Limb (tissue), 2 donors: ENCODE data around the gene DMXL1.

Source experiments
- DNase-seq, 2 donors: peaks; one replicate each; pipeline ENCODE4 v3.0.0-alpha.2; 2016; ENCODE audit errors: extremely low spot score in 2 of 2

The DMXL1 gene, protein sequence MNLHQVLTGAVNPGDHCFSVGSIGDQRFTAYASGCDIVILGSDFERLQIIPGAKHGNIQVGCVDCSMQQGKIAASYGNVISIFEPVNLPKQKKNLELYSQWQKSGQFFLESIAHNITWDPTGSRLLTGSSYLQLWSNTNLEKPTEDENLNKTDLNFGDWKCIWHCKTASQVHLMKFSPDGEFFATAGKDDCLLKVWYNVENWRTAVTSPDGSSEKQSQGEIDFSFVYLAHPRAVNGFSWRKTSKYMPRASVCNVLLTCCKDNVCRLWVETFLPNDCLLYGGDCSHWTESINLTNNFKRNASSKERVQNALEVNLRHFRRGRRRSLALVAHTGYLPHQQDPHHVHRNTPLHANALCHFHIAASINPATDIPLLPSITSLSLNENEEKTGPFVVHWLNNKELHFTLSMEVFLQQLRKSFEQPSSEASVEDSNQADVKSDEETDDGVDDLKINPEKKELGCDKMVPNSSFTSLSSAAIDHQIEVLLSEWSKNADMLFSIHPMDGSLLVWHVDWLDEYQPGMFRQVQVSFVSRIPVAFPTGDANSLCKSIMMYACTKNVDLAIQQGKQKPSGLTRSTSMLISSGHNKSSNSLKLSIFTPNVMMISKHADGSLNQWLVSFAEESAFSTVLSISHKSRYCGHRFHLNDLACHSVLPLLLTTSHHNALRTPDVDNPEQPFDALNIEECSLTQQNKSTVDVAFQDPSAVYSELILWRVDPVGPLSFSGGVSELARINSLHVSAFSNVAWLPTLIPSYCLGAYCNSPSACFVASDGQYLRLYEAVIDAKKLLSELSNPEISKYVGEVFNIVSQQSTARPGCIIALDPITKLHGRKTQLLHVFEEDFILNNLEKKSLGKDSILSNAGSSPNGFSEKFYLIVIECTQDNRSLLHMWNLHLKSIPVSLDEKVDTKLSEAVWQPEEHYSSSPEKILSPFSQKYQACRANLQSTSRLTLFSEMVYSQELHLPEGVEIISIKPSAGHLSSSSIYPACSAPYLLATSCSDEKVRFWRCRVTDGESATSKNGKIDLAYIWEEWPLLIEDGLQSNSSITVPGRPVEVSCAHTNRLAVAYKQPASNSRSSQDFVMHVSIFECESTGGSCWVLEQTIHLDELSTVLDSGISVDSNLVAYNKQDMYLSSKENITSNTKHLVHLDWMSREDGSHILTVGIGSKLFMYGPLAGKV (N-terminal part only)

GRCh38 chr5:119070828-119071560 is at the start of gene DMXL1:
Gene DMXL1, plus strand, starts transcription at chr5:119071087. Its CDS starts 483 bp downstream, at chr5:119071570.
- peak; percentile 97 to 98 for DNase-seq

- DNase-seq: no peak
Observed at GRCh38 chr5:119021149-119021732, 49.6 kb upstream of the DMXL1 start.

- DNase-seq: peak in 1 of 2 donors; percentile 36
Observed at GRCh38 chr5:119022017-119022745, 48.7 kb upstream of the DMXL1 start.

DNA sequence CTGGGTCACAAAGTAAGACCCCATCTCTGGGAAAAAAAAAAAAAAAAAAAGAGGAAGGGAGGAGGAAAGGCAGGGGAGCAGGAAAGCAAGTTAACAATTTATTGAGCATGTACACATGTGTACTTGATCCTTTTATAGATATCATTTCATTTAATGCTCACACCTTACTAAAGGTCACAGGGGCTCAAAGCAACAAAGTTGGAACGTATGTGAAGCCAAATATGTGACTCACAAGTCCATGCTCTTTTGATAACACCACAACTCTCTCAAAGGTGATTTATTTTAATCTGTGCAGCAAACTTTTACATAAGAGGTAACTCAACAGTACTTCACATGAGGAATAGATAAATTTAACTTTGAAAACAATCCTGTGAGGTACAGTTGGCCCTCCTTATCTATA is 48.1 kb upstream of the DMXL1 start:
- no peak for DNase-seq

GRCh38 chr5:119028575-119028974 is 42.3 kb upstream of the DMXL1 start:
- DNase-seq: no peak

DNA sequence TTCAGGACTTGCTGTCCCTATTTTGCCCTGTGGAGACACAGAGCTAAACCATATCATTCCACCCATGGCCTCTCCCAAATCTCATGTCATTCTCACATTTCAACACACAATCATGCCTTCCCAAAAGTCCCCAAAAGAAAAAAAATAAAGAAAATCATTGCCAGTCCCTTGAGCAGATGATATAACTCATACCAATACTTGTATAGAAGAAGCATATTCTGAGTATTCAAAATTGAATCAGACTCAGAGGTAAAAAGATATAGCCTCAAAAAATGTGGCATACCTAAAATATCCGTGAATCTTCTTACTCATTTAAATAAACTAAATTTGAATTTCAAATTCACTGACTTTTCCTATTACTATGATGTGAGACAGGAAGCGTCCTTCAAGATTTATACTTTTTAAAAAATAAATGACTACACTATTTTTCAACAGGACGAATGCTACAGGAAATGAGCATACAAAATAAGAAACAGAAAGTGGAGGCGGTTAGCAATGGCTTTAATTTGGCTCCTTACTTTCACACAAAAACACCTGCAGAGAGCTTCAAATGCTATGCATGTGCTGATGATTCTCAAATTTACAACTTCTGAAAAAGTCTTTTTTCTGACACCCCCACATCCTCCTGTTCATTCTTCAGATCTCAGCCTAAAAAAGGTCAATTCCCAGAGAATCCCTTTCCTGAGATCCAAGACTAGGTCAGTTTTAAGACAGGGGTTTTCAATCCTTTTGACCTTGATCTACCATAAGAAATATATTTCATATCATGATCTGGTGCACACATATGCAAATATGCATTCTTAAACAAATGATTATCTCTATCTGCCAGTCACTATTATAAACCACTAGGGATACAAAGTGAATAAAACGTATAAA is 39.6 kb upstream of the DMXL1 start:
- DNase-seq: no peak

DNA sequence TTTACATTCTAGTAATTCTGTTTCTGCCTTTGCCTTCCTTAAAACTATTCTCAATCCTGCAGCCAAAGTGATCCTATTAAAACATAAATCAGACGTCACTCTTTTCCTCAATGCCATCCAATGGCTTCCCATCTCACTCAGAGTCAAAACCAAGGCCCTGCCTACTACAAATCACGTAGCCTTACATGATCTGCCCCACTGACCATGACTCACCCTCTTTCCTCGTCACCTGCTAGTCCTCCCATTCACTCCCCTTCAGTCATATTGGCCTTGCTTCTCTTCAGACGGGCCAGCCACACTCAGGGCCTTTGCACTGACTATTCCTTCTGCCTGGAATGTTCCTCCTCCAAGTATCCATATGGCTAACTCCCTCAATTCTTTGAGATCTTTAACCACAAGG is 39.0 kb upstream of the DMXL1 start:
- DNase-seq: no peak

DNA sequence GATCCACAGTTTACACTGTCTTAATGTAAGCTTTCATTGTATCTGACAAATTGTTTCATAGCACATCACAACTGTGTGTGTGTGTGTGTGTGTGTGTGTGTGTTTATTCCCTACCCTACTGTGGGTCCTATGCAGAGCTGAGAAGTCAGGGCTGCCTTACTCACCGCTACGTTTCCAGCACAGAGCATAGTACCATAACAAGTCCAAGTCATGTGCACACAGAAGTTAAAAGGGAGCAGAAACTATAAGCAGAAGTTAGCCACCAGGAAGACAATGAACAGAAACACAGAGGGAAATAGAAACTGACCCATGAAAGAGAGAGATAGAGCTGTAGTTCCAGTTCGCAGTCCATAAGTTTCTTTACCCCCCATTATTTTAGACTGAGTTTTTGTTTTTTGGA is 38.2 kb upstream of the DMXL1 start:
- no peak for DNase-seq

- DNase-seq: no peak
Observed at GRCh38 chr5:119033135-119033534, 37.8 kb upstream of the DMXL1 start.

- DNase-seq: no peak
Observed at GRCh38 chr5:119036101-119036762, 34.7 kb upstream of the DMXL1 start.

DNA sequence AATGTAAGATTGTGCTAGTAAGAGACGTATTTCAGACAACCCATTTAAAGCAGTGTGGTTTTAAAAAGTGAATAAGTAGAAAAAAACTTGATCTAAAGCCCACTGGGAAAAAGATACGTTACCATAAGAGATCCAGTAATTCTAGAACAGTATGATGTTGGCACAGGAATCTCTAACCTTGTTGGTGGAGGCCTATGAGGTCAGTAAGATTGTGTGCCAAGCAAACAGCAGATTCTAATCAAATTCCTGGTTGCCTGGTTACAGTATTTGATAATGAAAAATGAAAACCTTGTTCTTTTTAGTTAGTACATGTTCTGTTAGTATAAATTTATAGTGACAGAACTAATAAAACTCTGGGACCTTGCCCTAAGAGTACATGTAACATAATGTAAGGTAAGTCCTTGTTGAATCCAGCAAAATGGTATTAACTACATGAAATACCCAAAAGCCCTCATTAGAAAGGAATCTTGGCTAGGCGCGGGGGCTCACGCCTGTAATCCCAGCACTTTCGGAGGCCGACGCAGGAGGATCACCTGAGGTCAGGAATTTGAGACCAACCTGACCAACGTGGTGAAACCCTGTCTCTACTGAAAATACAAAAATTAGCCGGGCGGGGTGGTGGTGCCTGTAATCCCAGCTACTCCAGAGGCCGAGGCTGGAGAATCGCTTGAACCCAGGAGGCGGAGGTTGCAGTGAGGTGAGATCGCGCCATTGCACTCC is 33.2 kb upstream of the DMXL1 start:
- DNase-seq: peak in 1 of 2 donors; percentile 39

GRCh38 chr5:119048246-119048645 is 22.6 kb upstream of the DMXL1 start:
- DNase-seq: no peak

DNA sequence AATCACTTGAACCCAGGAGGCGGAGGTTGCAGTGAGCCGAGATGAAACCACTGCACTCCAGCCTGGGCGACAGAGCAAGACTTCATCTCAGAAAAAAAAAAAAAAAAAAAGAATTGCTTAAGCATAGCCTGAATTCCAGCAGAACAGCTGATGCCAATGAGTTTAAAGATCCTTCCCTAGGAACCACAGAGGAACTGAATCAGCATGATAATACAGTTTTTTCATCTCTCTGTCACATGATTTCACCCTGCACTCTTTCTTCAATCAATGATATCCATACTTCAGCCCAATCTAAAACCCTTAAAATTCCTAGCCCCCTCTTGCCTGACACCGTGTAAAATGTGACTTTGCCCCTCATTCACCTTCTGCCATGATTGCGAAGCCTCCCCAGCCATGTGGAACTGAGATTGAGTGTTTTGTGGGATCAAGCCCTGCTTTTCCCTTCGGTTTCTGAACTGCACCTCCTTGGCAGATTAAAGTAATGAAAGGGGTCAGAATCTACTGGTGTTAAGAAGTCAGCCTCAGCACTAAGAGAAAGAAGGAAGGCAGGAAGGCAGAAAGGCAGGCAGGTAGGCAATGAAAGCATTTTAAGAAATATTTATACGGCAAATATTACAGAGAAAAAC is 20.9 kb upstream of the DMXL1 start:
- DNase-seq: no peak

DNA sequence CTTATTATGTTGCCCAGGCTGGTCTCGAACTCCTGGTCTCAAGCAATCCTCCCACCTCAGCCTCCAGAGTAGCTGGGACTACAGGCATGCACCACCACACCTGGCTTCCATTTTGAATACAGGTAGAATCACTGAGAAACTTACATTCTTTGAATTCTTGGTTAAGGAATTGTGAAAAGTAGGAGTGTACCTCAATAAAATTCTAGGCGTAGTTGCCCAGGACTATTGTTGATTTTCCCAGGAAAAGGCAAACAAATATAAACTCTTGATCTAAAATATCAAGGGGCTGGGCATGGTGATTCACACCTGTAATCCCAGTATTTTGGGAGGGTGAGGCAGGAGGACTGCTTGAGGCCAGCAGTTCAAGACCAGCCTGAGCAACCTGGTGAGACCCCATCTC is 16.8 kb upstream of the DMXL1 start:
- DNase-seq: no peak

- DNase-seq: no peak
Observed at GRCh38 chr5:119055294-119055693, 15.6 kb upstream of the DMXL1 start.

GRCh38 chr5:119058979-119059529 is 11.8 kb upstream of the DMXL1 start:
- DNase-seq: no peak

DNA sequence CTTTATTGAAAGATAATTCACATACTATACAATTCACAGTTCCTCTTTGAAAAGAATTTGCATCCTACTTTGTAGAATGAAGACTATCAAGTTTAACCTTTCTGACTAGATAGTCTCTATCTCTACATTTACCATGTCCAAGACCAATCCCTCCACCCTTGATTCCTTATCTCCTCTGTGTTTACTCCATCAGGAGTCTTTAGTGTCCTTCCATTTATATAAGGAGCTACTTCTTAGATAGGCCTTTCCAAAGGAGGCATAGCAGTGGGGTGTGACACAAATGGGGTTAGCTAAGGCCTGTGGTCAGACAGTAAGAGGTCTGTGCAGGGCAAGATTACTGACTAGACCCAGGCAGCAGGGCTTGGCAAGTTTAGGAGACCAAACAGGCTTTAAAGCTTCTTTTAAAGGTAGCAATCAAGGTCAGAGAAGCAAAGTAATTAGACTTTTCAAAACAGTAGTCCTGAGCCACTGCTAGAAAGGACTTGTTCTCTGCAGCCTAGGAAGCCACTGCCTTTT is 11.1 kb upstream of the DMXL1 start:
- no peak for DNase-seq
